Liver (tissue), 3 donors: ENCODE results near the gene COX17.

Source experiments
- JUND ChIP-seq, 2 donors: IDR thresholded peaks; 2 replicates each; pipeline ENCODE4 v1.6.1; 2016; ENCODE audit warnings: antibody characterized with exemption in 2 of 2
- TAF1 ChIP-seq: conservative IDR thresholded peaks from 2 replicates; pipeline ENCODE4 v1.6.1; 2016; ENCODE audit warnings: antibody characterized with exemption, mild to moderate bottlenecking
- TF ChIP-seq, protein P1 (sequence below): fragments of 150-350 bp; IDR thresholded peaks from 2 replicates; pipeline ENCODE4 v1.5.1; 2017; ENCODE audit warnings: improper control_type of control experiment, low read depth, low read length; ENCODE audit not compliant: missing input control
- donor health status: healthy.
- donor health status: healthy.

DNA sequence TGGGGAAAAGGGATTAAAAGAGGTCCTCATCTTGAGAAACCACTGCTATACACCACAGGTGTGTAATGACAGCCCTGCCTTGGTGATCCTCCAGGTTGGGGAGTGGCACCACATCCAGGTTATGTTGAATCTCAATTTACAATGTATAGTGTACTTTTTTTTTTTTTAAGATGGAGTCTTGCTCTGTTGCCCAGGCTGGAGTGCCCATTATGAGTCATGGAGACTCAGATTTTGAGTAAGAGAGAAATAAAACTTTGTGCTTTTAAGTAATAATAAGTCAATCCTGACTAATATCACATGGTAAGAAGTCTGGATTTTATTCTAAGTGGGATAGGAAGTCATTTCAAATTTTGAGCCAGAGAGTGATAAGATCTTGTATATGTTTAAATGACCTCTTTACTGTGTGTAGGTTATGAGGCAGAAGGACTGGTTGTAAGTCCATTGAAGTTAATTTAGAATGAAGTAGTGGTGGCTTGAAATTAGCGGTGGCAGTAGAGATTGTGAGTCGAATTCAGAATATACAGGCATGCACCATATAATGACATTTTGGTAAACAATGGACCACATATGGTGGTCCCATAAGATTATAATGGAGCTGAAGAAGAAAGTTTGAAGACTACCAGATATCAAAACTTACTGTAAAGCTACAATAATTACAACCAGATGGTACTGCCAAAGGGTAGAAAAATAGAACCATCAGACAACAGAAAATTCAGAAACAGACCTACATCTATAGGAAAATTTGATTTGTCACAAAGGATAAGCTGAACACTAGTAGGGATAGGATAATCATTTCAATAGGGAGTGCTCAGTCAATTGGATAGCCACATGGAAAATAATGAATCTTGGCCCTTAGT lies 37.5 kb downstream of the COX17 start:
- TF ChIP-seq, protein P1, sequence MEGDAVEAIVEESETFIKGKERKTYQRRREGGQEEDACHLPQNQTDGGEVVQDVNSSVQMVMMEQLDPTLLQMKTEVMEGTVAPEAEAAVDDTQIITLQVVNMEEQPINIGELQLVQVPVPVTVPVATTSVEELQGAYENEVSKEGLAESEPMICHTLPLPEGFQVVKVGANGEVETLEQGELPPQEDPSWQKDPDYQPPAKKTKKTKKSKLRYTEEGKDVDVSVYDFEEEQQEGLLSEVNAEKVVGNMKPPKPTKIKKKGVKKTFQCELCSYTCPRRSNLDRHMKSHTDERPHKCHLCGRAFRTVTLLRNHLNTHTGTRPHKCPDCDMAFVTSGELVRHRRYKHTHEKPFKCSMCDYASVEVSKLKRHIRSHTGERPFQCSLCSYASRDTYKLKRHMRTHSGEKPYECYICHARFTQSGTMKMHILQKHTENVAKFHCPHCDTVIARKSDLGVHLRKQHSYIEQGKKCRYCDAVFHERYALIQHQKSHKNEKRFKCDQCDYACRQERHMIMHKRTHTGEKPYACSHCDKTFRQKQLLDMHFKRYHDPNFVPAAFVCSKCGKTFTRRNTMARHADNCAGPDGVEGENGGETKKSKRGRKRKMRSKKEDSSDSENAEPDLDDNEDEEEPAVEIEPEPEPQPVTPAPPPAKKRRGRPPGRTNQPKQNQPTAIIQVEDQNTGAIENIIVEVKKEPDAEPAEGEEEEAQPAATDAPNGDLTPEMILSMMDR: no peak
- TF ChIP-seq JUND (IDR thresholded peaks at IDR 0.05) (no peak), TAF1 (no peak)
